Neural cell (in vitro differentiated cells): Measurements from ENCODE around the gene SNX6. TPM values are rescaled to one million over a fixed set of nuclear protein-coding genes. Genes with fewer than 3 reads are reported as not detected.

ENCODE experiments used
- H2AFZ ChIP-seq: fragments of 200-600, 300-800 bp; sonication (generic), shearing (Covaris generic); 2 replicates; pipeline ENCODE4 v1.6.0; 2014; ENCODE audit warnings: low read depth, mild to moderate bottlenecking, antibody characterized with exemption, low read length, moderate library complexity
- H3F3A ChIP-seq: fragments of 200-600 bp; shearing (Covaris generic); 2 replicates; pipeline ENCODE4 v1.6.1; 2016; ENCODE audit warnings: mild to moderate bottlenecking, moderate library complexity, mixed read lengths, antibody characterized with exemption, low read length; ENCODE audit not compliant: insufficient read depth, poor library complexity, severe bottlenecking
- H3K27ac ChIP-seq: fragments of 200-600, 300-800 bp; sonication (generic), shearing (Covaris generic); 2 replicates; pipeline ENCODE4 v1.5.1; 2014; ENCODE audit warnings: mild to moderate bottlenecking, low read length, moderate library complexity
- H3K27me3 ChIP-seq: fragments of 300-800, 200-600 bp; sonication (generic), shearing (Covaris generic); 2 replicates; pipeline ENCODE4 v1.6.0; 2014; ENCODE audit warnings: mild to moderate bottlenecking, low read depth, low read length, moderate library complexity; ENCODE audit not compliant: insufficient read depth
- H3K36me3 ChIP-seq: fragments of 300-800, 200-600 bp; sonication (generic), shearing (Covaris generic); 2 replicates; pipeline ENCODE4 v1.5.1; 2014; ENCODE audit warnings: mild to moderate bottlenecking, antibody characterized with exemption, low read length, moderate library complexity; ENCODE audit not compliant: insufficient read depth
- H3K4me2 ChIP-seq: fragments of 300-800, 200-600 bp; sonication (generic), shearing (Covaris generic); 2 replicates; pipeline ENCODE4 v1.6.0; 2014; ENCODE audit warnings: mild to moderate bottlenecking, low read length
- H3K4me3 ChIP-seq: fragments of 300-800, 200-600 bp; sonication (generic), shearing (Covaris generic); 2 replicates; pipeline ENCODE4 v1.5.1; 2014; ENCODE audit warnings: mild to moderate bottlenecking, low read length, moderate library complexity
- H3K79me2 ChIP-seq: fragments of 200-600 bp; shearing (Covaris generic); replicated peaks from 2 replicates; pipeline ENCODE4 v1.6.0; 2014; ENCODE audit warnings: mild to moderate bottlenecking, low read length, moderate library complexity; ENCODE audit not compliant: insufficient read depth
- H3K9ac ChIP-seq: fragments of 300-800, 200-600 bp; sonication (generic), shearing (Covaris generic); 2 replicates; pipeline ENCODE4 v1.6.1; 2016; ENCODE audit warnings: mild to moderate bottlenecking, low read length, mixed read lengths
- H3K9me2 ChIP-seq: fragments of 200-600 bp; shearing (Covaris generic); 2 replicates; pipeline ENCODE4 v1.6.1; 2016; ENCODE audit warnings: mild to moderate bottlenecking, low read length, mixed read lengths; ENCODE audit not compliant: insufficient read depth
- H3K9me3 ChIP-seq: fragments of 200-600, 300-800 bp; sonication (generic), shearing (Covaris generic); 2 replicates; pipeline ENCODE4 v1.6.1; 2016; ENCODE audit warnings: mild to moderate bottlenecking, mixed run types, low read length, moderate library complexity, mixed read lengths
- H4K20me1 ChIP-seq: fragments of 200-600 bp; shearing (Covaris generic); 2 replicates; pipeline ENCODE4 v1.6.1; 2016; ENCODE audit warnings: mild to moderate bottlenecking, mixed run types; ENCODE audit not compliant: insufficient read depth
- CTCF ChIP-seq: fragments of 450-650 bp; IDR thresholded peaks from 2 replicates; pipeline ENCODE4 v1.5.1; 2014; ENCODE audit warnings: antibody characterized with exemption, mild to moderate bottlenecking, moderate library complexity; ENCODE audit not compliant: poor library complexity, severe bottlenecking
- EP300 ChIP-seq: fragments of 450-650 bp; conservative IDR thresholded peaks from 2 replicates; pipeline ENCODE4 v1.6.1; 2014; ENCODE audit warnings: antibody characterized with exemption, mild to moderate bottlenecking, moderate library complexity; ENCODE audit not compliant: poor library complexity, severe bottlenecking
- EZH2 ChIP-seq: fragments of 200-600, 300-800 bp; shearing (Covaris generic), sonication (generic); IDR thresholded peaks from 2 replicates; pipeline ENCODE4 v1.6.1; 2014; ENCODE audit warnings: antibody characterized with exemption, low read length, borderline replicate concordance, mild to moderate bottlenecking; ENCODE audit not compliant: insufficient read depth, poor library complexity, severe bottlenecking
- MXI1 ChIP-seq: fragments of 450-650 bp; conservative IDR thresholded peaks from 2 replicates; pipeline ENCODE4 v1.6.1; 2014; ENCODE audit warnings: antibody characterized with exemption, mild to moderate bottlenecking; ENCODE audit not compliant: poor library complexity, severe bottlenecking
- POLR2AphosphoS5 ChIP-seq: IDR thresholded peaks from 2 replicates; pipeline ENCODE4 v1.6.1; 2012
- RAD21 ChIP-seq: fragments of 450-650 bp; conservative IDR thresholded peaks from 2 replicates; pipeline ENCODE4 v1.6.1; 2014; ENCODE audit warnings: antibody characterized with exemption, mild to moderate bottlenecking, moderate library complexity
- REST ChIP-seq: IDR thresholded peaks from 2 replicates; pipeline ENCODE4 v1.6.1; 2012; ENCODE audit warnings: borderline replicate concordance
- SMC3 ChIP-seq: fragments of 450-650 bp; conservative IDR thresholded peaks from 2 replicates; pipeline ENCODE4 v1.6.1; 2014; ENCODE audit warnings: antibody characterized with exemption, mild to moderate bottlenecking, moderate library complexity; ENCODE audit not compliant: poor library complexity
- TAF1 ChIP-seq: IDR thresholded peaks from 2 replicates; pipeline ENCODE4 v1.6.1; 2012; ENCODE audit warnings: low read depth
- polyA plus RNA-seq: library from polyadenylated mRNA; depleted of rRNA; stranded (reverse); fragments of >200 nt; gene quantifications from 2 replicates; pipeline ENCODE4 v1.2.3, GENCODE V29; 2014

The SNX6 gene
- polyA plus RNA-seq, 1 donor from 2014 or later: 129 TPM

GRCh38 chr14:34616360-34616759, 13.6 kb downstream of the SNX6 start:
- Histone ChIP-seq H3K36me3 (no peaks in the 10 kb centered on the region), H3F3A (no peaks in the 10 kb centered on the region), H3K27ac (no peak overlapping the region), H3K27me3 (no peaks in the 10 kb centered on the region), H3K9me3 (no peaks in the 10 kb centered on the region), H3K9me2 (no peaks in the 10 kb centered on the region), H3K4me3 (no peak overlapping the region), H3K4me2 (no peak overlapping the region), H3K79me2 (no peaks in the 10 kb centered on the region), H2AFZ (no peak overlapping the region), H4K20me1 (no peaks in the 10 kb centered on the region), H3K9ac (no peak overlapping the region)
- TF ChIP-seq RAD21: no peak
- TF ChIP-seq EZH2: no peak
- TF ChIP-seq TAF1: no peak
- TF ChIP-seq SMC3: no peak
- no peak for TF ChIP-seq POLR2AphosphoS5
- TF ChIP-seq MXI1: no peak
- TF ChIP-seq CTCF: no peak

GRCh38 chr14:34615507-34615906, 14.4 kb downstream of the SNX6 start:
- Histone ChIP-seq H4K20me1 (no peaks in the 10 kb centered on the region), H3F3A (no peaks in the 10 kb centered on the region), H2AFZ (no peak overlapping the region), H3K79me2 (no peaks in the 10 kb centered on the region), H3K4me3 (no peak overlapping the region), H3K9me3 (no peaks in the 10 kb centered on the region), H3K4me2 (no peak overlapping the region), H3K36me3 (no peaks in the 10 kb centered on the region), H3K9ac (no peak overlapping the region), H3K9me2 (no peaks in the 10 kb centered on the region), H3K27ac (no peak overlapping the region), H3K27me3 (no peaks in the 10 kb centered on the region)
- TF ChIP-seq EP300: no peak
- no peak for TF ChIP-seq RAD21
- TF ChIP-seq SMC3: no peak
- no peak for TF ChIP-seq REST
- no peak for TF ChIP-seq EZH2
- TF ChIP-seq POLR2AphosphoS5: no peak
- TF ChIP-seq MXI1: no peak
- TF ChIP-seq TAF1: no peak
- TF ChIP-seq CTCF: no peak
